GM12878 (cell line): Measurements from ENCODE around the gene GALNT18. TPM values are rescaled to one million over a fixed set of nuclear protein-coding genes. Genes with fewer than 3 reads are reported as not detected.

ENCODE experiments used
- ATAC-seq: fragments of 200-7000 bp; cut with Tn5 transposase; 3 replicates; pipeline ENCODE4 v1.9.1; 2020; ENCODE audit warnings: mild to moderate bottlenecking, moderate library complexity
- BruUV-seq: library from RNA; stranded (reverse); fragments of 400-500 nt; replicated peaks from 2 replicates; lab custom pipeline; 2021; lab: Mats Ljungman, UMichigan
- CTCF ChIA-PET: fragments of 300-600 bp; sonication (Branson Sonifier 250); formaldehyde crosslinking; extraction: SDS; loops from one replicate; lab custom pipeline; 2021; ENCODE audit warnings: inconsistent platforms; lab: Yijun Ruan, JAX
- POLR2A ChIA-PET: fragments of 350-600 bp; formaldehyde crosslinking; extraction: SDS; loops from one replicate; lab custom pipeline; 2021; ENCODE audit warnings: inconsistent platforms; lab: Charles Lee
- RAD21 ChIA-PET: fragments of 300-600 bp; sonication (Branson Sonifier 250); formaldehyde crosslinking; loops from one replicate; lab custom pipeline; 2023; ENCODE audit warnings: antibody characterized with exemption; ENCODE audit not compliant: unreplicated experiment; lab: Charles Lee
- SMC1A ChIA-PET: fragments of 300-600 bp; sonication (Branson Sonifier 250); formaldehyde crosslinking; loops from one replicate; lab custom pipeline; 2023; ENCODE audit not compliant: unreplicated experiment, uncharacterized antibody; lab: Charles Lee
- DNase-seq: peaks from one replicate; pipeline ENCODE4 v3.0.0-alpha.2; 2011; ENCODE audit warnings: low read depth, low spot score
- FAIRE-seq: peaks from 3 replicates; lab custom pipeline; 2011; peaks lifted over from hg19 to GRCh38; lab: Jason Lieb, UNC
- H2AFZ ChIP-seq: 2 replicates; pipeline ENCODE4 v1.6.0; 2011; ENCODE audit warnings: low read depth, low read length, control low read depth; ENCODE audit not compliant: control insufficient read depth
- H3K27ac ChIP-seq: 2 replicates; pipeline ENCODE4 v1.5.1; 2011; ENCODE audit warnings: control low read depth; ENCODE audit not compliant: control insufficient read depth, insufficient read depth
- H3K27me3 ChIP-seq, 2 experiments: replicated peaks in 1 of 2; 2 replicates each; pipeline versions ENCODE4 v1.6.0 to v1.6.1; 2011; ENCODE audit warnings: low read length in 1 of 2; ENCODE audit not compliant: control insufficient read depth in 2 of 2, insufficient read depth in 2 of 2
- H3K36me3 ChIP-seq, 2 experiments: 2 replicates each; pipeline ENCODE4 v1.5.1; 2011; ENCODE audit warnings: low read length in 1 of 2; ENCODE audit not compliant: control insufficient read depth in 2 of 2, insufficient read depth in 2 of 2
- H3K4me1 ChIP-seq: 2 replicates; pipeline ENCODE4 v1.6.1; 2011; ENCODE audit warnings: mild to moderate bottlenecking, low read length, moderate library complexity, mixed read lengths; ENCODE audit not compliant: control insufficient read depth, insufficient read depth
- H3K4me2 ChIP-seq: 2 replicates; pipeline ENCODE4 v1.6.0; 2011; ENCODE audit warnings: control low read depth; ENCODE audit not compliant: control insufficient read depth, insufficient read depth
- H3K4me3 ChIP-seq: fragments of 200-600 bp; sonication (generic); 2 replicates; pipeline ENCODE4 v1.5.1; 2016
- H3K79me2 ChIP-seq: 2 replicates; pipeline ENCODE4 v1.6.0; 2011; ENCODE audit warnings: low read length; ENCODE audit not compliant: control insufficient read depth, insufficient read depth
- H3K9ac ChIP-seq: 2 replicates; pipeline ENCODE4 v1.8.0; 2011; ENCODE audit warnings: low read length, control low read depth, mixed read lengths; ENCODE audit not compliant: control insufficient read depth, insufficient read depth
- H3K9me3 ChIP-seq: replicated peaks from 3 replicates; pipeline ENCODE4 v1.5.1; 2011; ENCODE audit warnings: mild to moderate bottlenecking, low read length; ENCODE audit not compliant: control insufficient read depth, insufficient read depth
- H4K20me1 ChIP-seq: 2 replicates; pipeline ENCODE4 v1.6.0; 2011; ENCODE audit not compliant: control insufficient read depth, insufficient read depth
- ATF2 ChIP-seq: IDR thresholded peaks from 2 replicates; pipeline ENCODE4 v1.6.1; 2012; ENCODE audit warnings: low read length, inconsistent platforms
- BRCA1 ChIP-seq: IDR thresholded peaks from 2 replicates; pipeline ENCODE4 v1.6.1; 2011; ENCODE audit warnings: low read depth, low read length, improper control_type of control experiment
- CBX5 ChIP-seq: sonication (generic); IDR thresholded peaks from 2 replicates; pipeline ENCODE4 v1.6.1; 2016; ENCODE audit warnings: low read depth, moderate library complexity, mild to moderate bottlenecking, inconsistent platforms
- ESRRA ChIP-seq: IDR thresholded peaks from 2 replicates; pipeline ENCODE4 v1.6.1; 2012; ENCODE audit warnings: mild to moderate bottlenecking, low read length, improper control_type of control experiment
- FOS ChIP-seq: IDR thresholded peaks from 3 replicates; pipeline ENCODE4 v1.6.1; 2011; ENCODE audit warnings: borderline replicate concordance; ENCODE audit not compliant: insufficient read length; ENCODE audit errors: extremely low read depth
- HDGF ChIP-seq: fragments of 450-650 bp; IDR thresholded peaks from 2 replicates; pipeline ENCODE4 v1.6.1; 2016; ENCODE audit warnings: antibody characterized with exemption
- JUNB ChIP-seq: IDR thresholded peaks from 2 replicates; pipeline ENCODE4 v1.6.1; 2016; ENCODE audit warnings: antibody characterized with exemption, mild to moderate bottlenecking
- MEF2A ChIP-seq: IDR thresholded peaks from 2 replicates; pipeline ENCODE4 v1.6.1; 2011; ENCODE audit warnings: low read depth, mild to moderate bottlenecking, low read length, moderate library complexity; ENCODE audit not compliant: insufficient read depth
- NFYA ChIP-seq: IDR thresholded peaks from 2 replicates; pipeline ENCODE4 v1.6.1; 2011; ENCODE audit warnings: low read depth, mild to moderate bottlenecking, low read length, improper control_type of control experiment, borderline replicate concordance
- NFYB ChIP-seq: IDR thresholded peaks from 2 replicates; pipeline ENCODE4 v1.6.1; 2011; ENCODE audit warnings: low read depth, mild to moderate bottlenecking, low read length, improper control_type of control experiment, moderate library complexity; ENCODE audit not compliant: insufficient read depth
- NR2F1 ChIP-seq: fragments of 450-650 bp; conservative IDR thresholded peaks from 2 replicates; pipeline ENCODE4 v1.6.1; 2017; ENCODE audit warnings: mild to moderate bottlenecking
- POLR2A ChIP-seq: IDR thresholded peaks from 2 replicates; pipeline ENCODE4 v1.6.1; 2011; ENCODE audit warnings: low read depth, mild to moderate bottlenecking, low read length
- RELA ChIP-seq: fragments of 450-650 bp; IDR thresholded peaks from 2 replicates; pipeline ENCODE4 v1.8.0; 2014; ENCODE audit warnings: borderline replicate concordance; ENCODE audit not compliant: partially characterized antibody
- SMC3 ChIP-seq: IDR thresholded peaks from 2 replicates; pipeline ENCODE4 v1.6.1; 2011; ENCODE audit warnings: low read length, improper control_type of control experiment, borderline replicate concordance
- TCF7 ChIP-seq: IDR thresholded peaks from 2 replicates; pipeline ENCODE4 v1.6.1; 2014; ENCODE audit warnings: antibody characterized with exemption, borderline replicate concordance
- ZNF622 ChIP-seq: fragments of 450-650 bp; IDR thresholded peaks from 2 replicates; pipeline ENCODE4 v1.6.1; 2017; ENCODE audit warnings: mild to moderate bottlenecking, inconsistent platforms
- WGBS: methylation state at CpG from one replicate; pipeline ENCODE4 v1.1.6; 2016; ENCODE audit warnings: low lambda C conversion rate; ENCODE audit not compliant: insufficient replicate concordance, insufficient coverage; ENCODE audit errors: missing lambda C conversion rate; 5-methylcytosine and 5-hydroxymethylcytosine counted together
- in situ Hi-C: fragments of 300-500 bp; cut with MboI; formaldehyde crosslinking; loops from 9 replicates; pipeline ENCODE4 v1.14.3; 2018; ENCODE audit warnings: mixed read lengths
- intact Hi-C: fragments of 100-400 bp; cut with micrococcal nuclease; formaldehyde crosslinking; loops from one replicate; pipeline ENCODE4 v1.14.2; 2022; ENCODE audit not compliant: unreplicated experiment
- polyA plus RNA-seq, 11 experiments: library from polyadenylated mRNA; depleted of rRNA in 4 of 11; unstranded in 6 of 11; stranded (reverse) in 5 of 11; fragments of >200 nt; fragmentation: Nextera tagmentation in 4 of 11; fragmentation: Illumina TruSeq in 1 of 11; extraction: Ambion mirVana in 4 of 11; extraction: Trizol in 1 of 11; gene quantifications; 1 replicate in 1 of 11; 2 replicates in 10 of 11; pipeline versions ENCODE4 v1.2.1 to v1.2.3, GENCODE V29; 2011 to 2016; ENCODE audit warnings: inconsistent platforms in 2 of 11, missing spikeins in 2 of 11, low read depth in 1 of 11
- total RNA-seq, 4 experiments: library from RNA; depleted of rRNA in 3 of 4; stranded (reverse); fragments of >200 nt in 3 of 4; fragmentation: Illumina TruSeq in 1 of 4; extraction: Trizol in 1 of 4; gene quantifications; 2 replicates each; pipeline versions ENCODE4 v1.2.1 to v1.2.3, GENCODE V29; 2013 to 2021
- TF ChIP-seq, protein P1 (sequence below): fragments of 450-650 bp; conservative IDR thresholded peaks from 2 replicates; pipeline ENCODE4 v1.6.1; 2017; ENCODE audit warnings: mild to moderate bottlenecking, moderate library complexity

The GALNT18 gene
- total and polyA plus RNA-seq, 10 of the 15 experiments (the other 5 are each of a cell fraction or from before 2014, with no cell fraction given), result 1.2 to 14.2 (median 6.3) TPM

- ChIA-PET SMC1A (no interaction called here), POLR2A (no interaction called here), RAD21 (no interaction called here), CTCF (interaction anchor here (1.1 to 1.3 kb wide), 2 partner anchors 12 to 252 kb away, joined by 5 to 6 read pairs; no protein-coding TSS in a partner anchor)
- H3K4me3 ChIP-seq, result no peak overlapping the region
- in situ Hi-C loops (no loop called here), intact Hi-C loops (no loop called here)
- 40% methylated on average over 11 of the region's 11 CpGs for WGBS
- no peaks in the 10 kb centered on the region for H3K4me1 ChIP-seq
- no peaks in the 10 kb centered on the region for H3K27me3 ChIP-seq
- no peaks in the 10 kb centered on the region for H3K36me3 ChIP-seq
- H2AFZ ChIP-seq, result no peak overlapping the region
- no peaks in the 10 kb centered on the region for H3K79me2 ChIP-seq
- no peaks in the 10 kb centered on the region for H3K9me3 ChIP-seq
- H3K9ac ChIP-seq, result no peak overlapping the region
- FAIRE-seq (no peak), ATAC-seq (no peak), DNase-seq (no peak)
- H3K27ac ChIP-seq, result no peak overlapping the region
- no peak overlapping the region for H3K4me2 ChIP-seq
- TF ChIP-seq POLR2A (no peak), NR2F1 (no peak), NFYB (no peak), BRCA1 (no peak), FOS (no peak)
- no TSS peak for BruUV-seq
- H4K20me1 ChIP-seq, result no peaks in the 10 kb centered on the region
Observed at GRCh38 chr11:11279956-11280689, 341.7 kb downstream of the GALNT18 start.

- CTCF ChIA-PET, result no interaction called here
- Histone ChIP-seq H3K9me3 (no peaks in the 10 kb centered on the region), H3K27ac (no peak overlapping the region), H4K20me1 (no peaks in the 10 kb centered on the region), H3K4me2 (no peak overlapping the region), H3K4me1 (no peaks in the 10 kb centered on the region), H3K36me3 (no peaks in the 10 kb centered on the region), H3K79me2 (no peaks in the 10 kb centered on the region), H3K4me3 (no peak overlapping the region), H3K27me3 (no peaks in the 10 kb centered on the region), H2AFZ (no peak overlapping the region), H3K9ac (no peak overlapping the region)
- no peak for DNase-seq
- WGBS, result 0% methylated on average over 1 of the region's 1 CpG
- intact Hi-C loops (no loop called here), in situ Hi-C loops (no loop called here)
- no peak for FAIRE-seq
- RAD21 ChIA-PET, result no interaction called here
- no TSS peak for BruUV-seq
- ATAC-seq, result no peak
- POLR2A ChIA-PET, result no interaction called here
- SMC1A ChIA-PET, result no interaction called here
- TF ChIP-seq RELA (no peak), ATF2 (no peak), JUNB (no peak), HDGF (no peak), NFYA (no peak), ESRRA (no peak), TCF7 (no peak), SMC3 (no peak), MEF2A (no peak), ZNF622 (no peak), CBX5 (no peak)
- TF ChIP-seq, protein P1, sequence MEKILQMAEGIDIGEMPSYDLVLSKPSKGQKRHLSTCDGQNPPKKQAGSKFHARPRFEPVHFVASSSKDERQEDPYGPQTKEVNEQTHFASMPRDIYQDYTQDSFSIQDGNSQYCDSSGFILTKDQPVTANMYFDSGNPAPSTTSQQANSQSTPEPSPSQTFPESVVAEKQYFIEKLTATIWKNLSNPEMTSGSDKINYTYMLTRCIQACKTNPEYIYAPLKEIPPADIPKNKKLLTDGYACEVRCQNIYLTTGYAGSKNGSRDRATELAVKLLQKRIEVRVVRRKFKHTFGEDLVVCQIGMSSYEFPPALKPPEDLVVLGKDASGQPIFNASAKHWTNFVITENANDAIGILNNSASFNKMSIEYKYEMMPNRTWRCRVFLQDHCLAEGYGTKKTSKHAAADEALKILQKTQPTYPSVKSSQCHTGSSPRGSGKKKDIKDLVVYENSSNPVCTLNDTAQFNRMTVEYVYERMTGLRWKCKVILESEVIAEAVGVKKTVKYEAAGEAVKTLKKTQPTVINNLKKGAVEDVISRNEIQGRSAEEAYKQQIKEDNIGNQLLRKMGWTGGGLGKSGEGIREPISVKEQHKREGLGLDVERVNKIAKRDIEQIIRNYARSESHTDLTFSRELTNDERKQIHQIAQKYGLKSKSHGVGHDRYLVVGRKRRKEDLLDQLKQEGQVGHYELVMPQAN, result no peak
Observed at GRCh38 chr11:11272254-11272653, 349.6 kb downstream of the GALNT18 start.
